ENCODE data around the gene NISCH. TPM values are rescaled to one million over a fixed set of nuclear protein-coding genes. Genes with fewer than 3 reads are reported as not detected.
A peak's percentile ranks its signal among the peaks of the same experiment; 100 is the strongest.

NISCH gene
- total RNA-seq, 1 donor from 2014 or later = 89.5 TPM

- no peak for TF ChIP-seq CTCF (IDR thresholded peaks at IDR 0.05)
- H3K4me1 Mint-ChIP-seq = no peaks in the 10 kb centered on the region
- peaks cover 83% of the 10 kb centered on the region for H3K36me3 Mint-ChIP-seq (ENCODE audit: low read depth)
- intact Hi-C loops (cut with micrococcal nuclease) = no loop called here
- no peak for DNase-seq
- no peaks in the 10 kb centered on the region for H3K27me3 Mint-ChIP-seq
- ChIA-PET POLR2A (no interaction called here), CTCF (no interaction called here)
- no peak overlapping the region for H3K27ac Mint-ChIP-seq
- no peak for ATAC-seq (ENCODE audit: low read depth)
- no peaks in the 10 kb centered on the region for H3K9me3 Mint-ChIP-seq
- no peak overlapping the region for H3K4me3 Mint-ChIP-seq
Observed at GRCh38 chr3:52481819-52482521, 26.6 kb downstream of the NISCH start.

DNA sequence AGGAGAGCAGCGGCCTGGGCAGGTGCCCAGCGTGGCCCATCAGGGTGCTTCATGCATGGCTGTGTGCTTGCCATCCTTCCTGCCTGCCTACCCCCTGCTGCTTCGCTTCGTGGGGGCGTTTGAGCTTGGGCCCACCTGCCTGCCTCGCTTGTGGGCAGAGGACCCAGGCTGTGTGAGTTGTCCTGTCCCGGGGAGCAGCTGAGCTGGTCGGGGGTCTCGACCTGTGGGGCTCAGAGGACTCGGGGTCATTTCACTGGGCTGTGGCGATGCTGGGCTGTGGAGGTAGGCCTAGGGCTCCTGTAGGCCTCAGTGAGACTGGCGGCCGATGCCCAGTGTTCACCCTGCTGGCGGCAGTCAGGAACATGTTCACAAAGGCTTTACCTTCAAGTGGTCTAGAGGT, 27.7 kb downstream of the NISCH start:
- ATAC-seq (ENCODE audit: low read depth) (no peak), DNase-seq (no peak)
- ChIA-PET POLR2A (no interaction called here), CTCF (no interaction called here)
- H3K36me3 Mint-ChIP-seq (ENCODE audit: low read depth) = peaks cover 83% of the 10 kb centered on the region
- intact Hi-C loops (cut with micrococcal nuclease) = no loop called here
- TF ChIP-seq CTCF (IDR thresholded peaks at IDR 0.05) = no peak
- no peaks in the 10 kb centered on the region for H3K4me1 Mint-ChIP-seq
- no peaks in the 10 kb centered on the region for H3K27me3 Mint-ChIP-seq
- H3K4me3 Mint-ChIP-seq = no peak overlapping the region
- no peaks in the 10 kb centered on the region for H3K9me3 Mint-ChIP-seq
- H3K27ac Mint-ChIP-seq = no peak overlapping the region

DNA sequence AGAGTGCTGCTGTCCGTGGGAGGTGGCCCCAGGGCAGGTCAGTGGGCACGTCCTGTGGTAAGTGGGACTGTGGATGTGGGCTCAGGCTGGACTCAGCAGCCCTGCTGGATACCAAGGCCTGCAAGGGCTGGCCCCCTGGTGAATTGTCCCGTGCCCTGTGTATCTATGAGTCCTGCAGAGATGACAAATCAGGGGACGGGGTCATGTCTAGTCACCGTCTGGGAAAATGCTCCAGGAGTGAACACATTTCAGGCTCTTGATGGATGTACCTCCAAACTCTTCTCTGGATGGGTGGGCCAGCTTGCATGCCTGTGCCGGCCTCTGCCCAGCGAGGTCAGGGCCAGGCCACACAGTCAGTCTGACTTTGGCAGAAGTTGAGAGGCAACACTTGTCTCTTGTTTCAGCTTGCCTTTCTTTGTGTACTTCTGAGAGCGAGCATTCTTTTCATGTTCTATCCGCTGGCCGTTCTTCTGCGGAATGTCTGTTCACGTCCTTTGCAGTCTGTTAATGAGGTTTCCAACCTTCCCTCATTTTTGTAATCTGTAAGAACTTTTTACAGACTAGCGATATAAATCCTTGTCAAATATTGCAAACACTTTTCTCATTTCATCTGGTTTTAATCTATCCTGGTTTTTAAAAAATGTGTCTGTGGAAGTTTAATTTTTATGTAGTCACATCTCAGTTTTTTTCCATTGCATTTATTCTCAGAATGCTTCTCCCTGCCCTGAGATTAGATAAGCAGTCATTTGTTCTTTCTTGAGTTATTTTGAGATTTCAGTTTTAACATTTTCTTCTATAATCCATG, 28.4 kb downstream of the NISCH start:
- no peak for TF ChIP-seq CTCF (IDR thresholded peaks at IDR 0.05)
- no peaks in the 10 kb centered on the region for H3K4me1 Mint-ChIP-seq
- CTCF ChIA-PET = no interaction called here
- peaks cover 81% of the 10 kb centered on the region for H3K36me3 Mint-ChIP-seq (ENCODE audit: low read depth)
- POLR2A ChIA-PET = no interaction called here
- no peak for ATAC-seq (ENCODE audit: low read depth)
- no peak overlapping the region for H3K27ac Mint-ChIP-seq
- DNase-seq = no peak
- H3K9me3 Mint-ChIP-seq = no peaks in the 10 kb centered on the region
- H3K27me3 Mint-ChIP-seq = no peaks in the 10 kb centered on the region
- intact Hi-C loops (cut with micrococcal nuclease) = no loop called here
- H3K4me3 Mint-ChIP-seq = no peak overlapping the region

GRCh38 chr3:52484680-52485461, 29.5 kb downstream of the NISCH start:
- H3K4me3 Mint-ChIP-seq = no peak overlapping the region
- DNase-seq (no peak), ATAC-seq (ENCODE audit: low read depth) (no peak)
- no peak for TF ChIP-seq CTCF (IDR thresholded peaks at IDR 0.05)
- peaks cover 81% of the 10 kb centered on the region for H3K36me3 Mint-ChIP-seq (ENCODE audit: low read depth)
- POLR2A ChIA-PET = no interaction called here
- peak overlapping the region; percentile 56 for H3K27ac Mint-ChIP-seq
- intact Hi-C loops (cut with micrococcal nuclease) = no loop called here
- CTCF ChIA-PET = no interaction called here
- no peaks in the 10 kb centered on the region for H3K9me3 Mint-ChIP-seq
- H3K27me3 Mint-ChIP-seq = no peaks in the 10 kb centered on the region
- no peaks in the 10 kb centered on the region for H3K4me1 Mint-ChIP-seq
